Stimulated activated CD4-positive, alpha-beta T cell treated with anti-CD3 and anti-CD28 coated beads, Interleukin-2, amount 100 ng/mL, for 4 hours (primary cell): ENCODE measurements around the gene SMARCE1.

Source experiments
- DNase-seq: peaks from one replicate; pipeline ENCODE4 v3.0.0-alpha.2; 2020; ENCODE audit warnings: low read depth

The SMARCE1 gene

GRCh38 chr17:40580140-40580539 lies 67.5 kb downstream of the SMARCE1 start:
- DNase-seq = no peak

GRCh38 chr17:40579471-40579870 lies 68.1 kb downstream of the SMARCE1 start:
- DNase-seq = no peak

GRCh38 chr17:40577611-40578065 lies 70.0 kb downstream of the SMARCE1 start:
- no peak for DNase-seq

- DNase-seq = no peak
Observed at GRCh38 chr17:40576113-40576740, 71.4 kb downstream of the SMARCE1 start.
